ENCODE measurements around the gene TOLLIP.
"Not testable (repeated sequence)": the region's sequence is repeated elsewhere in the genome, so short reads cannot be mapped to it uniquely, and the experiment has no call there.

The TOLLIP gene

GRCh38 chr11:1252371-1253102 is 56.9 kb downstream of the TOLLIP start:
- H3K9me3 ChIP-seq (ENCODE audit: low read length): no peaks in the 10 kb centered on the region

DNA sequence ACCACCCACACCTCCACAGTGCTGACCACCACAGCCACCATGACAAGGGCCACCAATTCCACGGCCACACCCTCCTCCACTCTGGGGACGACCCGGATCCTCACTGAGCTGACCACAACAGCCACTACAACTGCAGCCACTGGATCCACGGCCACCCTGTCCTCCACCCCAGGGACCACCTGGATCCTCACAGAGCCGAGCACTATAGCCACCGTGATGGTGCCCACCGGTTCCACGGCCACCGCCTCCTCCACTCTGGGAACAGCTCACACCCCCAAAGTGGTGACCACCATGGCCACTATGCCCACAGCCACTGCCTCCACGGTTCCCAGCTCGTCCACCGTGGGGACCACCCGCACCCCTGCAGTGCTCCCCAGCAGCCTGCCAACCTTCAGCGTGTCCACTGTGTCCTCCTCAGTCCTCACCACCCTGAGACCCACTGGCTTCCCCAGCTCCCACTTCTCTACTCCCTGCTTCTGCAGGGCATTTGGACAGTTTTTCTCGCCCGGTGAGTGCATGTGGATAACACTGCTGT is 58.1 kb downstream of the TOLLIP start:
- Histone ChIP-seq H3K36me3 (ENCODE audit: insufficient read depth, low read length) (no peaks in the 10 kb centered on the region), H3F3A (ENCODE audit: insufficient read depth, low read length) (no peaks in the 10 kb centered on the region), H3K4me3 (ENCODE audit: low read depth, low read length, poor library complexity, severe bottlenecking) (no peak overlapping the region), H3K9ac (ENCODE audit: low read length) (no peak overlapping the region), H2AFZ (ENCODE audit: low read length) (no peak overlapping the region), H4K20me1 (ENCODE audit: insufficient read depth, low read length) (no peaks in the 10 kb centered on the region), H3K4me1 (ENCODE audit: insufficient read depth, low read length, severe bottlenecking) (no peaks in the 10 kb centered on the region), H3K79me2 (ENCODE audit: insufficient read depth, low read length) (no peaks in the 10 kb centered on the region), H3K9me2 (ENCODE audit: low read depth, low read length) (no peaks in the 10 kb centered on the region), H3K27ac (ENCODE audit: low read depth, low read length, poor library complexity, severe bottlenecking) (no peak overlapping the region), H3K9me3 (ENCODE audit: low read length) (no peaks in the 10 kb centered on the region), H3K27me3 (ENCODE audit: insufficient read depth, low read length) (no peaks in the 10 kb centered on the region), H3K4me2 (ENCODE audit: low read length) (no peak overlapping the region)
- TF ChIP-seq CTCF (IDR thresholded peaks at IDR 0.05; ENCODE audit: low read length) (no peak), EZH2 (IDR thresholded peaks at IDR 0.05; ENCODE audit: borderline replicate concordance, low read length) (no peak)

More at GRCh38 chr11:1252371-1253102, 56.9 kb downstream of the TOLLIP start:
- Histone ChIP-seq H3K9ac (ENCODE audit: low read length) (no peak overlapping the region), H3K36me3 (ENCODE audit: insufficient read depth, low read length) (no peaks in the 10 kb centered on the region), H3K4me3 (ENCODE audit: low read depth, low read length, poor library complexity, severe bottlenecking) (no peak overlapping the region), H2AFZ (ENCODE audit: low read length) (no peak overlapping the region), H3K9me2 (ENCODE audit: low read depth, low read length) (no peaks in the 10 kb centered on the region), H3K4me2 (ENCODE audit: low read length) (no peak overlapping the region), H3F3A (ENCODE audit: insufficient read depth, low read length) (no peaks in the 10 kb centered on the region), H4K20me1 (ENCODE audit: insufficient read depth, low read length) (no peaks in the 10 kb centered on the region), H3K27me3 (ENCODE audit: insufficient read depth, low read length) (no peaks in the 10 kb centered on the region), H3K79me2 (ENCODE audit: insufficient read depth, low read length) (no peaks in the 10 kb centered on the region), H3K27ac (ENCODE audit: low read depth, low read length, poor library complexity, severe bottlenecking) (no peak overlapping the region), H3K4me1 (ENCODE audit: insufficient read depth, low read length, severe bottlenecking) (no peaks in the 10 kb centered on the region)
- TF ChIP-seq CTCF (IDR thresholded peaks at IDR 0.05; ENCODE audit: low read length) (no peak), EZH2 (IDR thresholded peaks at IDR 0.05; ENCODE audit: borderline replicate concordance, low read length) (no peak)

- H3K4me2 ChIP-seq (ENCODE audit: low read length); H2AFZ ChIP-seq (ENCODE audit: low read length); H3K27ac ChIP-seq (ENCODE audit: low read depth, low read length, poor library complexity, severe bottlenecking); H3K4me1 ChIP-seq (ENCODE audit: insufficient read depth, low read length, severe bottlenecking); H3K4me3 ChIP-seq (ENCODE audit: low read depth, low read length, poor library complexity, severe bottlenecking); H3K36me3 ChIP-seq (ENCODE audit: insufficient read depth, low read length); H3F3A ChIP-seq (ENCODE audit: insufficient read depth, low read length); H3K9me2 ChIP-seq (ENCODE audit: low read depth, low read length); H3K9ac ChIP-seq (ENCODE audit: low read length); H4K20me1 ChIP-seq (ENCODE audit: insufficient read depth, low read length); H3K27me3 ChIP-seq (ENCODE audit: insufficient read depth, low read length); H3K9me3 ChIP-seq (ENCODE audit: low read length); H3K79me2 ChIP-seq (ENCODE audit: insufficient read depth, low read length): not testable (repeated sequence)
Observed at GRCh38 chr11:1250411-1250810, 59.0 kb downstream of the TOLLIP start.

DNA sequence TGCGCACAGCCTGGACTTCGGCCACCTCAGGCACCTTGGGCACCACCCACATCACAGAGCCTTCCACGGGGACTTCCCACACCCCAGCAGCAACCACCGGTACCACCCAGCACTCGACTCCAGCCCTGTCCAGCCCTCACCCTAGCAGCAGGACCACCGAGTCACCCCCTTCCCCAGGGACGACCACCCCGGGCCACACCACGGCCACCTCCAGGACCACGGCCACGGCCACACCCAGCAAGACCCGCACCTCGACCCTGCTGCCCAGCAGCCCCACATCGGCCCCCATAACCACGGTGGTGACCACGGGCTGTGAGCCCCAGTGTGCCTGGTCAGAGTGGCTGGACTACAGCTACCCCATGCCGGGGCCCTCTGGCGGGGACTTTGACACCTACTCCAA is 60.5 kb downstream of the TOLLIP start:
- not testable (repeated sequence) for H3K4me3 ChIP-seq (ENCODE audit: low read depth, low read length, poor library complexity, severe bottlenecking); H3K27ac ChIP-seq (ENCODE audit: low read depth, low read length, poor library complexity, severe bottlenecking); H3F3A ChIP-seq (ENCODE audit: insufficient read depth, low read length); H3K4me1 ChIP-seq (ENCODE audit: insufficient read depth, low read length, severe bottlenecking); H3K4me2 ChIP-seq (ENCODE audit: low read length); H4K20me1 ChIP-seq (ENCODE audit: insufficient read depth, low read length); H3K27me3 ChIP-seq (ENCODE audit: insufficient read depth, low read length); H3K9ac ChIP-seq (ENCODE audit: low read length); H3K79me2 ChIP-seq (ENCODE audit: insufficient read depth, low read length); H3K9me2 ChIP-seq (ENCODE audit: low read depth, low read length); H2AFZ ChIP-seq (ENCODE audit: low read length); H3K36me3 ChIP-seq (ENCODE audit: insufficient read depth, low read length); H3K9me3 ChIP-seq (ENCODE audit: low read length)

GRCh38 chr11:1247026-1247425 is 62.4 kb downstream of the TOLLIP start:
- not testable (repeated sequence) for H3K4me1 ChIP-seq (ENCODE audit: insufficient read depth, low read length, severe bottlenecking); H3K9me3 ChIP-seq (ENCODE audit: low read length); H3K4me3 ChIP-seq (ENCODE audit: low read depth, low read length, poor library complexity, severe bottlenecking)

GRCh38 chr11:1246301-1246700 is 63.1 kb downstream of the TOLLIP start:
- H4K20me1 ChIP-seq (ENCODE audit: insufficient read depth, low read length); H3K4me2 ChIP-seq (ENCODE audit: low read length); H3K27ac ChIP-seq (ENCODE audit: low read depth, low read length, poor library complexity, severe bottlenecking); H2AFZ ChIP-seq (ENCODE audit: low read length); H3K4me3 ChIP-seq (ENCODE audit: low read depth, low read length, poor library complexity, severe bottlenecking); H3K9me2 ChIP-seq (ENCODE audit: low read depth, low read length); H3K4me1 ChIP-seq (ENCODE audit: insufficient read depth, low read length, severe bottlenecking); H3K36me3 ChIP-seq (ENCODE audit: insufficient read depth, low read length); H3F3A ChIP-seq (ENCODE audit: insufficient read depth, low read length); H3K27me3 ChIP-seq (ENCODE audit: insufficient read depth, low read length); H3K79me2 ChIP-seq (ENCODE audit: insufficient read depth, low read length); H3K9me3 ChIP-seq (ENCODE audit: low read length); H3K9ac ChIP-seq (ENCODE audit: low read length): not testable (repeated sequence)

More at GRCh38 chr11:1247026-1247425, 62.4 kb downstream of the TOLLIP start:
- H3K27ac ChIP-seq (ENCODE audit: low read depth, low read length, poor library complexity, severe bottlenecking); H2AFZ ChIP-seq (ENCODE audit: low read length); H3F3A ChIP-seq (ENCODE audit: insufficient read depth, low read length); H3K36me3 ChIP-seq (ENCODE audit: insufficient read depth, low read length); H3K4me2 ChIP-seq (ENCODE audit: low read length); H3K27me3 ChIP-seq (ENCODE audit: insufficient read depth, low read length); H3K9me2 ChIP-seq (ENCODE audit: low read depth, low read length); H3K79me2 ChIP-seq (ENCODE audit: insufficient read depth, low read length); H4K20me1 ChIP-seq (ENCODE audit: insufficient read depth, low read length); H3K9ac ChIP-seq (ENCODE audit: low read length): not testable (repeated sequence)

Measured in OCI-LY1 (cell line).